Stimulated activated CD4-positive, alpha-beta T cell treated with anti-CD3 and anti-CD28 coated beads, Interleukin-15, amount 100 ng/mL, for 24 hours (primary cell): ENCODE measurements around the gene KIAA1191.
"Not testable (repeated sequence)": the region's sequence is repeated elsewhere in the genome, so short reads cannot be mapped to it uniquely, and the experiment has no call there.

ENCODE experiments used
- DNase-seq: peaks from one replicate; pipeline ENCODE4 v3.0.0-alpha.2; 2020

Gene KIAA1191

GRCh38 chr5:176361437-176362232 is at the start of gene KIAA1191:
KIAA1191 (minus strand) TSS chr5:176361764; CDS start chr5:176359508, 2,256 bp downstream.
- peak; percentile 97 for DNase-seq

GRCh38 chr5:176410486-176411180 is 49.1 kb upstream of the KIAA1191 start:
- no peak for DNase-seq

- no peak for DNase-seq
Measured at GRCh38 chr5:176409765-176410164, 48.2 kb upstream of the KIAA1191 start.

GRCh38 chr5:176408590-176408989 is 47.0 kb upstream of the KIAA1191 start:
- no peak for DNase-seq

- not testable (repeated sequence) for DNase-seq
Measured at GRCh38 chr5:176408252-176408573, 46.6 kb upstream of the KIAA1191 start.

- DNase-seq = no peak
Measured at GRCh38 chr5:176407456-176408251, 46.1 kb upstream of the KIAA1191 start.

GRCh38 chr5:176406436-176407052 is 45.0 kb upstream of the KIAA1191 start:
- no peak for DNase-seq

- DNase-seq = no peak
Measured at GRCh38 chr5:176405656-176406435, 44.3 kb upstream of the KIAA1191 start.

- DNase-seq = no peak
Measured at GRCh38 chr5:176401281-176402205, 40.0 kb upstream of the KIAA1191 start.

GRCh38 chr5:176400382-176401156 is 39.0 kb upstream of the KIAA1191 start:
- DNase-seq = no peak

GRCh38 chr5:176397736-176398420 is 36.3 kb upstream of the KIAA1191 start:
- DNase-seq = no peak

GRCh38 chr5:176396330-176396729 is 34.8 kb upstream of the KIAA1191 start:
- no peak for DNase-seq

GRCh38 chr5:176394881-176395675 is 33.5 kb upstream of the KIAA1191 start:
- no peak for DNase-seq

GRCh38 chr5:176394096-176394495 is 32.5 kb upstream of the KIAA1191 start:
- DNase-seq = no peak

- no peak for DNase-seq
Measured at GRCh38 chr5:176392526-176392925, 31.0 kb upstream of the KIAA1191 start.

GRCh38 chr5:176391999-176392398 is 30.4 kb upstream of the KIAA1191 start:
- DNase-seq = no peak

GRCh38 chr5:176391479-176391878 is 29.9 kb upstream of the KIAA1191 start:
- DNase-seq = no peak
